GM10266 (cell line): ENCODE results near the gene EPHA6.

ENCODE experiments used
- DNase-seq: peaks from one replicate; pipeline ENCODE4 v3.0.0; 2012; ENCODE audit errors: extremely low spot score
- CTCF ChIP-seq: IDR thresholded peaks from 2 replicates; pipeline ENCODE4 v1.5.1; 2012; ENCODE audit warnings: mild to moderate bottlenecking, low read depth; ENCODE audit not compliant: control insufficient read depth, insufficient read depth; ENCODE audit errors: missing control alignments

EPHA6 gene

GRCh38 chr3:97719156-97719821, 904.9 kb downstream of the EPHA6 start:
- DNase-seq, result peak; percentile 52
- peak; percentile 91 for TF ChIP-seq CTCF

DNA sequence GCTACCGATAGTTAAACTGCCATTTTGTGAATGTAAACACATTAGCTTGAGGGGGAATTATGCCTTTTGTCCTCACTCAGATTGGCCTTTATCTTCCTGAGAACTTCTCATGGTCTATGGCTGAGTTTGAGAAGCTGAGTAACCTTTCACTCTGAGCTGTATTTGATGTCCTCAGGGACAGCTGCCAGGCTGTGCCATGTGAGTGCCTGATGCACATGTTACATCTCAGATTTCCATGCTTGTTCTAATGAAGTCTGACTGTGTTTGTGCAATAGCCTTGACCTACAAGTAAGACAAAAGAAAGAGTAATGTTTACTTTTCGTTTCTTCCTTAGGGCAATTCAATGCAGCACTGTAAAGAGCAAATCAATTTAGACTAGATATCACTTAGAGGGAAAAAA, 906.0 kb downstream of the EPHA6 start:
- no peak for TF ChIP-seq CTCF
- DNase-seq, result no peak

- DNase-seq, result no peak
- TF ChIP-seq CTCF, result no peak
These were observed 907.1 kb downstream of the EPHA6 start for GRCh38 chr3:97721446-97721845.

DNA sequence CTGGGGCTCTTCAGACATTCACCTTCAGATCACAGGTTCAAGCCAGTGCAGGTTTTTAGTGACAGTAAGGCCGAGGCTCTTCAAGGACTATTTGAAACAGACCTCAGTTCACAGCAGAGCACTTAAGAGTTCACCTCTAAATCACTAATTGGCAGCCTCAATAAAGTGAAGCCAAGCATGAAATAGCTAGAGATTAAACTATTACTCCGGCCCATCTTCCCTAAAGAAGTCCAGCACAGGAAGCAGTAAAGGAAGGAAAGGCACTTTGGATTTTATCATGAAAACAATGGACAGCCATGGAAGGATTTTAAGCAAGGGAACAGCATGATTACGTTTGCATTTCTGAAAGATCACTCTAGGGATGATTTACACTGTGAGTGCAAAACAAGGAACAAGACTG, 922.5 kb downstream of the EPHA6 start:
- no peak for DNase-seq
- no peak for TF ChIP-seq CTCF

DNA sequence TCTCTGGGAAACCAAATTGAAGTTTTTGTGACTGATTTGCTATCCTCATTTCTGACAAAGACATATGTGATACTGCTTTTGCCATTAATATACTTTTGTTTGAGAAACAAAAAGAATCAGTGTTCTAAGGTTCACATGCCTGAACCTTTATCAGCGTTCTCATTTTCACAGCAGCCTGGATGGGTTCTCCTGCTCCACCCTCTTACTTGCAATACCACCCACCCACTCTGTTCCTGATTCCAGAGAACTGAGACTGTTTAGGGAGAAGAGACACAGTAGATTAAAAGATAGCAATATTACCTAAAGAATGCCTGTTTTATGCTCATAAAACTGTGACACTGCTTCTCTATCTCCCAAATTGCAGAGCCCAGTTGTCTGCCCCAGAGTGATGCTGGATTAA, 924.4 kb downstream of the EPHA6 start:
- no peak for TF ChIP-seq CTCF
- DNase-seq, result no peak

DNA sequence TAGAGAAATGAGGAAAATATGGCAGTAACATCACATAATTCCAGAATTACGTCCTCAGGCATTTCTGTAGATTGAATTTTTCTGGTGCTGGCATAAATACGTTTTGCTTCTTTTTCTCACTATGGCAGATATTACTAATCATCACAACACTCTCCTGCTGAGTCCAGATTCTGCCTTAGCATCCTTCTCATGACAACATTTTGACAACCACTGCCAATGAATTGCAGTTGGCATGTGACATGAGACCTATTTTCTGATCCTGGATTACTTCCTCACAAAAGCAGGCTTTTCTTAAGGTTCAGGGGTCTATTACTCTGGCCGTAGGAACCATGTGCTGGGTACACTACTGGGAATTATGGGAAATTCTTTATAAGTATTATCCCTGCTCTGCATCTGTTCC, 927.6 kb downstream of the EPHA6 start:
- DNase-seq, result no peak
- no peak for TF ChIP-seq CTCF

- no peak for TF ChIP-seq CTCF
- DNase-seq, result no peak
These were observed 929.9 kb downstream of the EPHA6 start for GRCh38 chr3:97744289-97744688.
